Activated effector memory CD4-positive, alpha-beta T cell treated with Interleukin-2 at 50 U/mL for 16 hours (primary cell): ENCODE measurements around the gene FIBCD1.
"Not testable (repeated sequence)": the region's sequence is repeated elsewhere in the genome, so short reads cannot be mapped to it uniquely, and the experiment has no call there.

Source experiments
- DNase-seq: peaks from one replicate; pipeline ENCODE4 v3.0.0-alpha.2; 2020

The FIBCD1 gene

DNA sequence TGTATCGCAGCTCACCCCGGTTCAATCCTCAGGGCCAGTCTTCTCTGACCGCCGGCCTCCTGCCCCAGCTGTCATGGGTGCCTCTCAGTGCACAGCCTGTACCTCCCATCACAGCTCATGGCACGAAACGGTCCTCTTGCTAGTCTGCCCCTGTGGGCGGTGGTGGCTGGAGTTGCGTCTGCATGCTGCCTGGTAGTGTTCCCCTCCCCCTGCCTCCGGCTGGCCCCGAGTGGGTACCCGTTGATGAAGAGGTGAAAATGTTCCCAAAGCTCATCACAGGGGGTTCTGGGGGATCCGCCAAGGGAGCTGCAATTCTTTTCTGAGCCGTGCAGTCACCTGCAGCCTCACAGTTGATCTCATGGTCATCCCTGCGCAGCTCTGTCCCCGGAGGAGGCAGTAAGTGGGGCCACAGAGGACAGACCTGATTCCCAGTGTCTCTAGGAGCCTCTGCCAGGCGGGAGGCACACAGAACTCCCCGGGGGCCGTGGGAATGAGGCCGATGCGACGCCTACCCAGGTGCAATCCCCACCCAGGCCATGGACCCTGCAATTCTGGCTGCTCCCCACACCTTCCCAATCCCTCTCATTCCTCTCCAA lies 34.7 kb upstream of the FIBCD1 start:
- no peak for DNase-seq

DNA sequence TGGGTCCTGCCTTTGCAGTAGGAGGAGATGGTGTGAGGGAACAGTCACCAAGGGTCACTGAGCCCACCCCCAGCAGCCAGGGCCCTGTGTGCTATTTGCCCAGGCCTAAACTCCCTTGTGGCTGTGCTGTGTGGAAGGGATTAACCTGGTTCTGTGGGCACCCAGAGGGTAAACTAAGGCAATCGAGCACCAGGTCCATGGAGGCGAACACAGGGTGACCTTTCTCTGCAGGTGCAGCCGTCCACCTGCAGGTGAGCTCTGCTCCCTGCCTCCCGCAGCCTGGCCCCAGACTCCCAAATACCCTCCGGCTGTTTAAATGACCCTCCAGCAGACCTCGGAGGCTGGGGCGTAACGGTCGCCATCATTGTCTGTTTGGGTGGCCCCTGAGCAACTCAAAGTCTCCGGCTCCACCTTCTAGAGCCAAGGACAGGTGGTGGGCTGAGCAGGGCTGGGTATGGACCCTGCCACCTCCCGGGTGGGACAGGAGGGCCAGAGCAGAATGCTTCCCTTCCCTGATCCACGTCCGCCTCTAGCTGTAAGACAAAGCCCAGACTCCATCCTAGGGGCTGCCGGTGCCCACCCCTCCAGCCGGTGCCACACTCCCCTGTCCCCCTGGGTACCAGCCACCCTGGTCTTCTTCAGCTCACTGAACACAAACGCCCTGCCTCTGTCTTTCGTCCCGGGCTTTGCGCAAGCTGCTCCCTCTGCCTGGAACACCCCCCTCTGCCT lies 34.1 kb upstream of the FIBCD1 start:
- DNase-seq = no peak

DNA sequence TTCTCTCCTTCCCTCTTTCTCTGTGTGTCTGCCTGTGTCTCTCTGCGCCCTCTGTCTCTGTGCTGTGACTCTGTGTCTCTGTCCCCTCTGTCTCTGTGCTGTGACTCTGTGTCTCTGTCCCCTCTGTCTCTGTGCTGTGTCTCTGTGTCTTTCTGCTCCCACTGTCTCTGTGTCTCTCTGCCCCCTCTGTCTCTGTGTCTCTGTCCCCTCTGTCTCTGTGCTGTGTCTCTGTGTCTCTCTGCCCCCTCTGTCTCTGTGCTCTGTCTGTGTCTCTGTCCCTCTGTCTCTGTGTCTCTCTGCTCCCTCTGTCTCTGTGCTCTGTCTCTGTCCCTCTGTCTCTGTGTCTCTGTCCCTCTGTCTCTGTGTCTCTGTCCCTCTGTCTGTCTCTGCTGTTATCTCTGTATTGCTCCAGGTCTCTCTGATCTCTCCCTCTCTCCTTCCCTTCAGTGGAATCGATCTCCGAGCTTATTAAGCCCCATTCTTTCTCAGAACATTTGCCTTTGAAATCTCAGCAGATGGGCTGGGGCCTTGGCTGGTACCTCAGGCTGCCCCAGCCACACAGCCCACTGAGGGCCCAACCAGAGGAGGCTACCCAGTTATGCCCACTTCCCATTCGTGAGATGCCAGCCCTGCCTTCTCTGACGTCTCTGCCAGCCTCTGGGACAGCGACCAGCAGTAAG lies 33.4 kb upstream of the FIBCD1 start:
- DNase-seq = no peak

DNA sequence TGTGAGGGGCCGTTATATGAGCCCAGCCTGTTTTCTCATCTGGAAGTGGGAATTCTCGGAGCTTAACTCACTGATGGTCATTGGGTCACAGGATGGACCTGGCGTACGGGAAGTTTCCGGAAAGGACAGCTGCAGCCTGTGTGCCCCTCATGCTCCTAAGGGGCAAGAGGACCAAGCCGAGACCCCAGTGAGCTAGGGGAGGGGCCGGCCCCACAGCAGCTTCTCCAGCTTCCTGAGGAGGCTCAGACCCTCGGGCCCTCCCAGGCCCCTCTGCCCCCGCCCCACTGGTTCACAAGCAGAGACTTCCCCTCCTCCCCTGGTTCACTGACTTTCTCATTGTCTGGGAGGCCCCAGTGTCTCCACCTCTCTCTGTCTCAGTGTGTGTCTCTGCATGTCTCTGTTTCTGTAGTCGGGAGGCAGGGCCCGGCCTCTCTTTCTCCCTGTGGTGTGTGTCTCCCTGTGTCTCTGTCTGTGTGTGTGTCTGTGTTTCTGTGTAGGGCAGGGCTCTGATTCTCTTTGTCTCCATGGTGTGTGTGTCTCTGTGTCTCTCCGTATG lies 32.3 kb upstream of the FIBCD1 start:
- no peak for DNase-seq

DNA sequence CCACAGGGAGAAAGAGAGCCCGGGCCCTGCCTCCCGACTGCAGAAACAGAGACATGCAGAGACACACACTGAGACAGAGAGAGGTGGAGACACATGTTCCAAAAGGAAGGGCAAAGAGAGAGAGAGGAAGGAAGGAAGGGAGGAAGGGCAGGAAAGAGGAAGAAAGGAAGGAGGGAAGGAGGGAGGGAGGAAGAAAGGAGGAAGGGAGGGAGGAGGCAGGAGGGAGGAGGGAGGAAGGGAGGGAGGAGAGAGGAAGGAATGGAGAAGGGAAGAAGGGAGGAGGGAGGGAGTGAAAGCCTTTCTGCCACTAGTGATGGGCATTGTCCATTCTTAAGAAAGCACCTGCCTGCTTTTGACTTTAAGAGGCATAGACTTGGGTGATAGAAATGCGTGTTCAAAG lies 31.8 kb upstream of the FIBCD1 start:
- DNase-seq = no peak

DNA sequence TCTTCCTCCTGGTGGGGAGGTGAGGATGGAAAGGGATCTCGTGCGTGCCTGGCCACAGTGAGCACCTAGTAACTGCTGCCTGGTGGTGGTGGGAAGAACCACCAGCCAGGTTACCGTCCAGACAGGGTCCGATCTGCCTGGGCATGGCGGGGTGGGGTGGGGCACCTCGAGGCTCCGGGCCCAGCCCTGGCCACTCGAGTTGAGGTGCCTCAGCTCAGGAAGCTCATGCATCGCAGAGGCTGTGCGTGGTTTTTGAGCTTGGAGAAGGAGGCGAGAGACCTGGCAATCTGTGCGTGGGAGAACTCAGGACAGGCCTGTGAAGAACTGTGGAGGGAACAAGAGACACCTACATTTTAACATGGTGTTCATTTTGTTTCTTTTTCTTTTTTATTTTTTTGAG lies 31.0 kb upstream of the FIBCD1 start:
- no peak for DNase-seq

DNA sequence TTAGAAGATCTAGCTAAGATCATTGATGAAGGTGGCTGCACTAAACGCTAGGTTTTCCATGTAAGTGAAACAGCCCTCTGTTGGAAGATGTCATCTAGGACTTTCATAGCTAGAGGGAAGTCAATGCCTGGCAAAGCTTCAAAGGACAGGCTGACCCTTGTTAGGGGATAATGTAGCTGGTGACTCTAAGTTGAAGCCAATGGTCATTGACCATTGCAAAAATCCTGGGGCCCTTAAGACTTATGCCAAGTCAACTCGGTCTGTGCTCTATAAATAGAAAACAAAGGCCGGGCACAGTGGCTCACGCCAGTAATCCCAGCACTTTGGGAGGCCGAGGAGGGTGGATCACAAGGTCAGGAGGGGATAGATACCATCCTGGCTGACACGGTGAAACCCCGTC lies 26.6 kb upstream of the FIBCD1 start:
- DNase-seq = no peak

DNA sequence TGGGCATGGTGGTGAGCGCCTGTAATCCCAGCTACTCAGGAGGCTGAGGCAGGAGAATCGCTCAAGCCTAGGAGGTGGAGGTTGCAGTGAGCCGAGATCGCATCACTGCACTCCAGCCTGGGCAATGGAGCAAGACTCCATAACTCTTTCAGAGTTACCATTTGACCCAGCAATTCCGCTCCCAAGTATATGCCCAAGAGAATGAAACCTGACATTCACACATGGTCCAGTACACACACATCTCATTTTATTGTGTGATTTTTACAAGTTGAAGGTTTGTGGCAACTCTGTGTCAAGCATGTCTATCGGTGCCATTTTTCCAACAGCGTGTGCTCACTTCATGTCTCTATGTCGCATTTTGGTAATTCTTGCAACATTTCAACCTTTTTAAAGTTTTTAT lies 24.9 kb upstream of the FIBCD1 start:
- DNase-seq = no peak

DNA sequence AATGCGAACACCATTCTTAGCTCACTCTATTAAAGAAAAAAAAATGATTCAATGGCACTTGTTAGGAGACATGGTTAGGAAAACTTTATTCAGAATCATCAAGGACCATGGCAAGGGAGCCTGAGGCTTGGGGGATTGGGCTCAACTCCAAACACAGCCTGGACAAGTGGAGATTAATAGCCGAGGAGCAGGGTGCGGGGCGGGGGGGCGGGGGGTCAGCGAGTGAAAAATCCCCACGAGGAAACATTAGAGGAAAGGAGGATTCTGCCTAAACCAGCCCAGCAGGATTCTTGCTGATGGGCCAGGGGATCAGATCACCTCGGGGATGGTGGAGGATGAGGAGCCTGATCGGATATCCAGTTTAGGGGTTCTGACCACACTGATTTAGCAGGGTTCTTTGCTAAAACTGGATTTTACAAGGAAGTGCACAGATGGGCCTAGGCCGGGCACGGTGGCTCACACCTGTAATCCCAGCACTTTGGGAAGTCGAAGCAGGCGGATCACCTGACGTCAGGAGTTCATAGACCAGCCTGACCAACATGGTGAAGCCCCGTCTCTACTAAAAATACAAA lies 24.4 kb upstream of the FIBCD1 start:
- DNase-seq = no peak

DNA sequence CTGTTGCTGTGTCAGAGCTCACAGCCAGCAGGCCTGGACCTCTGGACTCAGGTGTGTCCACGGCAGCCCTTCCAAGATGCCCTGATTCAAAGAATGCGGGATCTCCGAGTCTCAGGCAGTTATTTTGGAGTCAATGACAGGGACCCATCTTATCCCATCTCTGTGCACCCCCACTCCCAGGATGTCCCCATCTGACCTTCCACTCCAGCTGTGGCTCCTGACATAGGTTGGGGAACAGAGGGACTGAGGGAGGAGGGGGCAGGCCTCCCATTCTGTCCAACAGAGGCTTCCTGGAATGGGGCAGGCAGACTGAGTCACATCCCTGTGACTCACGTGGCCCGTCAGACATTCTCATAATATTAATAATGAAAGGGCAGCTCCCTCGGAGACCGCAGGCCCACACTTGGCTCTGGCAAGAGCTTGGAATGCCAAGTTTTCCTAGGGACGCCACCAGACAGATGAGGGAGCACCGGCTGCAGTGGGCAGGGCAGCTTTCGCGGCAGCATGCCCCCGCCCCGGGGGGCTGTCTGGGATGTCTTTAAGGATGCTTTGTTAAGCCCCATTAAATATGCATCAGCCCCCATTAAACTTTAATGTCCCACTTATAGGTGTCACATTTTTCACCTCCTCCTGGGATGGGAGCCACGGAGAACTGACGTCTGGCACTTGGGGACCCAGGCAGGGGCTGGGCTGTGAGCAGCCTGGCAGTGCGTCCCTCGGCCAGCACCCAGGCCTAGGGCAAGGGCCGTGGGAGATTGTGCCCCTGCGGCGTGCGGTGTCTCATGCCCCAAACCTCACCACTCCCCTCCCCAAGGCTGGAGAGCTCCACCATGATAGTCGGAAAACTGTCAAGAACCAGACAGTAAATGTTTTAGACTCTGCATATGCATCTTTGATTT lies 23.6 kb upstream of the FIBCD1 start:
- DNase-seq = no peak

DNA sequence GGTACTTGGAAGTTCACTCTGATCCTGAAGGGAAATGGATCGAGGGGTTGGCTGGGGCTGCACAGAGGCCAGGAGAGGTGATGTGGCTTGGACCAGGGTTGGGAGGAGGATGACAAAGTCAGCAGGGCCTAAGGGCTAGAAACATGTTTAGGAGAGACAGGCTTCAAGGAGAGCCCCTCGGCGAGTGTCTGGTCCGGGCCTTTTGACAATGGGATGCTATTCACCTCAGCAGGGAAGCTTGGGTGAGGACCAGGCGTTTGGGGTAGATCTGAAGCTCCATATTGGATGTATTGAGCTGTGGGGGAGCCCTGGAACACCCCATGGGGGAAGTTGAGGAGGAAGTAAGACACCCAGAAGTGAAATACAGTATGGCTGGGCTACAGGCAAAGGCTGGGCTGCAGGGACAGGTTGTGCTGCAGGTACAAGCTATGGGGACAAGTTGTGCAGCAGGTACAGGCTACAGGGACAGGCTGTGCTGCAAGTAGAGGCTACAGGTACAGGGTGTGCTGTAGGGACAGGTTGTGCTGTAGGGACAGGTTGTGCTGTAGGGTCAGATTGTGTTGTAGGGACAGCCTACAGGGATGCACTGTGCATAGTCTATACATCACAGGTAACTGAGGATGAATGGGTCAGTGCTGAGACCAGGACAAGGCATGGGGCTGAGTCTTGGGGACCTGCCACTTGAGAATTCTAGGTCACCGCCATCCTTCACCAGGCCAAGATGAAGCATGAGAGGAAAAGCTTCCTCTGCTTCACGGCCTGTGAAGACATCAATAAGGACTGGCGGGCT lies 22.7 kb upstream of the FIBCD1 start:
- DNase-seq = no peak

DNA sequence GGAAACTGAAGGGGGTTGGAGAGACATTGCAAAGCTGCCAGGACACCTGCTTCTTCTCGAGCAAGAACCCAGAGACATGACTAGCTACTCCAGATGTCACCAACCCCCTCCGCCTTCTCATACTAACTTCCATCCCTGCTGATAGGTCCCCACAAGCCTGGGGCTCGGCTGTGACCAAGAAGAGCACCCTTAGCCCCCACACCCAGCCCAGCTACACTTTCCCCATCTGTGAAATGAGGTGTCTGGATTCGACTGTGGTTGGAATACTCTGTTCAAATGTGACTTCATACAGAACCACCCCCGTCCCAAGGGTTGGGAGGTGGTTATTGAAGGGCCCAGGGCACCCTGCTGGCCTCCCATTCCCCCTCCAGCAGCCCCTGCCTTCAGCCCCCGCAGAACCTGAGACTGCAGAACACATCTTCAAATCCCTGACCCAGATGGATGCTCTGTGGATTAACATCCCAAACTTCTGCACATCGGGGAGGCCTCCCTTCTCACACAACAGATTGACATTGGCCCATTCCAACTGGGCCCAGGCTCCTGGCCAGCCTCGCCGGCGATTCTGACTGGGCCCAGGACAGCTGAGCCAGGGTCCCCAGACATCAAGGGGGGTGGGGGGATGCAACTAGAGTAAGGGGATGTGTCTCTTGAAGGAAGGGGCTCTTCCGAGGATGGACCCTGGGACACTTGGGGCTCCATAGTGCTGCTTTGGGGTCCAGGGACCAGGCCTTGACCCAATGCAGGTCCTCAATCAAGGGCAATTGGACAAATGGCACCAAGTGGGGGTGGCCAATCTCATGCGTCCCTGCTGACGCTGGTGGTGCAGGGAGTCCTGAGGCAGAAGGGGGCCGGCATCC lies 21.7 kb upstream of the FIBCD1 start:
- DNase-seq = no peak

DNA sequence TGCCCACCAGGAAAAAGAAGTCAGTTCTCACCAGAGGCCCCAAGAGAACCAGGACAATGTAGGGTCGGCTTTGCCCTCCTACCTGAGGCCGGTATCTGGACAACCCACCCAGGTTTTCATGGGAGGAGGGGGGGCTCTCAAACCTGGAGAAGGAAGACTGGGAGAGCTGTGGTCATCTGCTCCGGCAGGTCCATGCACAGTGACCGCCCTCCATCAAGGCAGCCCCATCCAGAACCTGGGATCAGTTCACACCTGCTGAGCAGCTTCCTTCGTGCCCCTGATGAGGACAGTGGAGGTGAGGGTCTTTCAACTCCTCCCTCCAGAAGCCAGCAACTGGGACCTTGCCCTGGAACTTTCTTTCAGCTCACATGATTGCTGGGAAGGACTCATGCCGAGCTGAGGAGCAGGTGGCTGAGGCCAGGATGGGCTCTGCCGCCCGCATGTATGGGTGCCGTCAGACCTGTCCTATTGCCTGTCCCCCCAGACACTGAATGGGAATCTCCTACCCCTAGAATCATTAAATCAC lies 20.8 kb upstream of the FIBCD1 start:
- DNase-seq = no peak

DNA sequence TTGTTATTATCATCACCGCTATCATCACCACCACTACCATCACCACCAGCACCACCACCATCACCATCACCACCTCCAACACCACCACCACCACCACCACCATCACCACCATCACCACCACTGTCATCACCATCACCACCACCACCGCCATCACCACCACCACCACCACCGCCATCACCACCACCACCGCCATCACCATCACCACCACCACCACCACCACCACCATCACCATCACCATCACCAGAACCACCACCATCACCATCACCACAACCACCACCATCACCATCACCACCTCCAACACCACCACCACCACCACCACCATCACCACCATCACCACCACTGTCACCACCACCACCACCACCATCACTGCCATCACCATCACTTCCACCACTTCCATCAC lies 19.5 kb upstream of the FIBCD1 start:
- DNase-seq = not testable (repeated sequence)

DNA sequence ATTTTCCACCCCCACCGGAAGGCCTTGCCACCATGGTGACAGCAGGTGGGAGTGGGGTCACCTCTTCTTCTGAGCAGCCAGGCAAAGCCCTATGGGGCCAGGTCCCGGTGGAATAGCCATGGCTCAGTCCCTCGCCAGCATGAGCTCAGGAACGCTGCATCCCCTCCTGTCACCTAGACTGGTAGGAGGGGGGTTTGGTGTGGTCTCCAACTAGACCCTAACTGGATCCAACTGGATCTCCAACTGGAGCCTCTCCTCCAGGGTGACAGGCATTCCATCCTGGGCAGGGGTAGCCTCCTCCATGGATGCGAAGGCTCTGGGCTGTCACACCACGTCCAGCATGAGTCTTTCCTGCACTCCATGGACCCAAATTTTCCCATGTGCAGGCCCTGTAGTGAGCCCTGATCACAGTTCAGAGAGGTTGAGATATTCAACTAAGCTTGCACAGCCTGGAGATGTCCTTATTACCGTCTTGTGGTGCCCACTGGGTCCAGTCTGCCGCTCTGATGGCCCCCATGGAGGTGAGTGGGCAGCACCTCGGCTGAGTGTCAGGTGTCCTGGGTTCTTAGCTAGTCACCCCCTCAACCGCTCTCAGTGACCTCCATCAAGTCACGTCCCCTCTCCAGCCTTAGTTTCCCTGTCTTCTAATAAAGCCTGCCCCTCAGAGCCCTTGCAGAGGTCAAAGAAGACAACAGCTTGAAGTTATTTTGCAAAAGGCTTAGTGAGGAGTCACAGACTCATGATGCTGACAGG lies 18.6 kb upstream of the FIBCD1 start:
- DNase-seq = no peak

DNA sequence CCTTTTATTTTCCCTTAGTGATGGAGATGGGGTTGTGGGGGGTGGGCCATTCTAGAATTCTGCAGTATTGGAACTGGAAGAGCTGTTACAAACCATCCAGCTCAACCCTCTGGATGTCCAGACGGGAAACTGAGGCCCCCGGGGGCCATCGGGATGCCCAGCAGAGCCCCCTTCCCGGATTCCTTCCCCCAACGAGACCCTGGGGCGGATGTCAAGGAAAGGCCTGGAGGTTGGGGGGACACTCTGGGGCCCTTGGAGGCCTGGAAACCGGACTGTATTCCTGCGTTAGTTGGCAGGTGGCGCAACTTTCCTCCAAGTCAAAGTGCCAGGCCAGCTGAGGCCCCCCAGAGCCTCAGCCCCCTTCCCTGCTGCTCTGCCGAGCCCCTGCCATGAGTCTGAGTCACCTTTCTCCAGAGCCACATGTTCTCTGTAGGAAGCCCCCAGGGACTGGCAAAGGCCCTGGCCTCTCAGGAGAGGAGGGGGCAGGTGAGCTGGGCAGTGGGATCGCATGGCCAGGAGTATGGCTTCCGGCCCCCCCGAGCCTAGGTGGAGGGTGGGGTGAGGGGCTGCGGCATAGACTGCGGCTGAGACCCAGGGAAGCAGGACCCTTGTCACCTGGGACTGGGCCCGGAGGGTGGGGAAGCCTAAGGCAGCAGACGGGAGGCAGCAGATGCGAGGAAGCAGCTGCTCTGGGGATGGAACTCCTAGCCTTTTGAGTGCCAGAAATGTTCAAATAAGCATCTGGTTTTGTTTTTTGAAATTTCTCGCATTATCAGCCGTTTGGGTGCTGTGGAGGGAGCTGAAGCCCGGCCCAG lies 17.8 kb upstream of the FIBCD1 start:
- DNase-seq = no peak

DNA sequence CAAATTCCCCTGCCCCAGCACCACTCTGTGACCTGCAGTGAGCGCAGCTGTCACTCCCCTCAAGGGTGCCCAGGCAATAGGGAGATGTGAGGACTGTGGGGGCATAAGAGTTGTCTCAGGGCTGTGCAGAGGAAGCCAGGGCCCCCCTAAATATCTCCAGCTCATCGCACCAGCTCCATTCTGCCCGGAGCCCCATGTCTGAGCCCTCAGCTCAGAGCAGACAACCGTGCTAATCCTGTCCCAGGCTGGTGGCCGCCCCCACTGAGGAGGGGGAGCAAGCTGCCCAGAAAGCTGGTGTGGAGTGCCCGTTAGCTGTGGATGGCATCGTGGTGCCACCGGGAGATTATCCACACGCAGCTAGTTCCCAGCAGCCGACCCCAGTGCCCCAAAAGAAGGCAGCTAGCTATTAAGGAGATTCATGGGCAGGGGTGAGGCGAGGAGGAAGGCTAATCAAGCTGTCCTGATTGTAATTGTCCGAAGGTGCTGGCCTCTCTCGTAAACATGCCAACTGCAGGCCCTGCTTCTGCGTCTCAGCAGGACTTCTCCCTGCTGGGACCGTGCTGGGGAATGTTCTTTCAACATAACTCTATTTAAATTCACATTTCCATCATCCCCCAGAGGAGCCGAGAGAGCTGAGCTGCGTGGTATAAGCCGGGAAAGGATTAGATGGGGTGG lies 17.0 kb upstream of the FIBCD1 start:
- no peak for DNase-seq

DNA sequence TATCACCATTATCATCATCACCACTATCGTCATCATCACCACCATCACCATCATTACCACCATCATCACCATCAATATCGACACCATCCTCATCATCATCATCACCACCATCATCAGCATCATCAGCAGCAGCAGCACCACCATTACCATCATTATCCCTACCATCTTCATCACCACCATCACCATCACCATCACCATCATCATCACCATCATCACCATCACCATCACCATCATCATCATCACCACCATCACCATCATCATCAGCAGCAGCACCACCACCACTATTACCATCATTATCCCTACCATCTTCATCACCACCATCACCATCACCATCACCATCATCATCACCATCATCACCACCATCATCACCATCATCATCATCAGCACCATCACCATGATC lies 15.9 kb upstream of the FIBCD1 start:
- DNase-seq = not testable (repeated sequence)
